HL-60 (cell line): Measurements from ENCODE around the gene EXOSC6.

Source experiments
- GABPA ChIP-seq: IDR thresholded peaks from 2 replicates; pipeline ENCODE4 v1.6.1; 2012; ENCODE audit warnings: low read depth
- POLR2AphosphoS5 ChIP-seq: IDR thresholded peaks from 2 replicates; pipeline ENCODE4 v1.6.1; 2012; ENCODE audit warnings: low read depth
- SPI1 ChIP-seq: IDR thresholded peaks from 2 replicates; pipeline ENCODE4 v1.6.1; 2012; ENCODE audit warnings: low read depth, mild to moderate bottlenecking, borderline replicate concordance
- TF ChIP-seq, protein P1 (sequence below): IDR thresholded peaks from one replicate; pipeline ENCODE4 v1.5.1; 2011; ENCODE audit warnings: low read length, control low read depth, inconsistent platforms; ENCODE audit not compliant: insufficient read depth
- TF ChIP-seq, protein P2 (sequence below): IDR thresholded peaks from 2 replicates; pipeline ENCODE4 v1.6.1; 2012; ENCODE audit warnings: low read depth; ENCODE audit not compliant: insufficient replicate concordance

GRCh38 chr16:70254965-70255286, 3.2 kb upstream of the EXOSC6 start:
- TF ChIP-seq, protein P1, sequence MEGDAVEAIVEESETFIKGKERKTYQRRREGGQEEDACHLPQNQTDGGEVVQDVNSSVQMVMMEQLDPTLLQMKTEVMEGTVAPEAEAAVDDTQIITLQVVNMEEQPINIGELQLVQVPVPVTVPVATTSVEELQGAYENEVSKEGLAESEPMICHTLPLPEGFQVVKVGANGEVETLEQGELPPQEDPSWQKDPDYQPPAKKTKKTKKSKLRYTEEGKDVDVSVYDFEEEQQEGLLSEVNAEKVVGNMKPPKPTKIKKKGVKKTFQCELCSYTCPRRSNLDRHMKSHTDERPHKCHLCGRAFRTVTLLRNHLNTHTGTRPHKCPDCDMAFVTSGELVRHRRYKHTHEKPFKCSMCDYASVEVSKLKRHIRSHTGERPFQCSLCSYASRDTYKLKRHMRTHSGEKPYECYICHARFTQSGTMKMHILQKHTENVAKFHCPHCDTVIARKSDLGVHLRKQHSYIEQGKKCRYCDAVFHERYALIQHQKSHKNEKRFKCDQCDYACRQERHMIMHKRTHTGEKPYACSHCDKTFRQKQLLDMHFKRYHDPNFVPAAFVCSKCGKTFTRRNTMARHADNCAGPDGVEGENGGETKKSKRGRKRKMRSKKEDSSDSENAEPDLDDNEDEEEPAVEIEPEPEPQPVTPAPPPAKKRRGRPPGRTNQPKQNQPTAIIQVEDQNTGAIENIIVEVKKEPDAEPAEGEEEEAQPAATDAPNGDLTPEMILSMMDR: no peak
- TF ChIP-seq POLR2AphosphoS5: no peak
- no peak for TF ChIP-seq SPI1
- TF ChIP-seq, protein P2, sequence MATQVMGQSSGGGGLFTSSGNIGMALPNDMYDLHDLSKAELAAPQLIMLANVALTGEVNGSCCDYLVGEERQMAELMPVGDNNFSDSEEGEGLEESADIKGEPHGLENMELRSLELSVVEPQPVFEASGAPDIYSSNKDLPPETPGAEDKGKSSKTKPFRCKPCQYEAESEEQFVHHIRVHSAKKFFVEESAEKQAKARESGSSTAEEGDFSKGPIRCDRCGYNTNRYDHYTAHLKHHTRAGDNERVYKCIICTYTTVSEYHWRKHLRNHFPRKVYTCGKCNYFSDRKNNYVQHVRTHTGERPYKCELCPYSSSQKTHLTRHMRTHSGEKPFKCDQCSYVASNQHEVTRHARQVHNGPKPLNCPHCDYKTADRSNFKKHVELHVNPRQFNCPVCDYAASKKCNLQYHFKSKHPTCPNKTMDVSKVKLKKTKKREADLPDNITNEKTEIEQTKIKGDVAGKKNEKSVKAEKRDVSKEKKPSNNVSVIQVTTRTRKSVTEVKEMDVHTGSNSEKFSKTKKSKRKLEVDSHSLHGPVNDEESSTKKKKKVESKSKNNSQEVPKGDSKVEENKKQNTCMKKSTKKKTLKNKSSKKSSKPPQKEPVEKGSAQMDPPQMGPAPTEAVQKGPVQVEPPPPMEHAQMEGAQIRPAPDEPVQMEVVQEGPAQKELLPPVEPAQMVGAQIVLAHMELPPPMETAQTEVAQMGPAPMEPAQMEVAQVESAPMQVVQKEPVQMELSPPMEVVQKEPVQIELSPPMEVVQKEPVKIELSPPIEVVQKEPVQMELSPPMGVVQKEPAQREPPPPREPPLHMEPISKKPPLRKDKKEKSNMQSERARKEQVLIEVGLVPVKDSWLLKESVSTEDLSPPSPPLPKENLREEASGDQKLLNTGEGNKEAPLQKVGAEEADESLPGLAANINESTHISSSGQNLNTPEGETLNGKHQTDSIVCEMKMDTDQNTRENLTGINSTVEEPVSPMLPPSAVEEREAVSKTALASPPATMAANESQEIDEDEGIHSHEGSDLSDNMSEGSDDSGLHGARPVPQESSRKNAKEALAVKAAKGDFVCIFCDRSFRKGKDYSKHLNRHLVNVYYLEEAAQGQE: no peak
- TF ChIP-seq GABPA: no peak
